HepG2 (cell line): ENCODE results near the gene DACT2. TPM values are rescaled to one million over a fixed set of nuclear protein-coding genes. Genes with fewer than 3 reads are reported as not detected.

Source experiments
- ASH2L ChIP-seq: fragments of 300-600, 200-600 bp; sonication (generic); IDR thresholded peaks from 2 replicates; pipeline ENCODE4 v1.7.0; 2017; ENCODE audit warnings: low read depth, mild to moderate bottlenecking, moderate library complexity, mixed read lengths, low read length; ENCODE audit not compliant: insufficient read length
- JDP2 ChIP-seq: sonication (generic); formaldehyde crosslinking; IDR thresholded peaks from 2 replicates; pipeline ENCODE4 v1.8.1; 2022; ENCODE audit warnings: missing genetic modification reagents, borderline replicate concordance
- JUN ChIP-seq: sonication (generic); formaldehyde crosslinking; IDR thresholded peaks from 2 replicates; pipeline ENCODE4 v1.4.0; 2020; ENCODE audit warnings: mild to moderate bottlenecking, missing genetic modification reagents
- MBNL3 ChIP-seq: fragments of 250-450 bp; sonication (Bioruptor Pico); conservative IDR thresholded peaks from 2 replicates; pipeline ENCODE4 v1.8.0; 2022; ENCODE audit warnings: mild to moderate bottlenecking, inconsistent platforms
- MEIS1 ChIP-seq: sonication (generic); formaldehyde crosslinking; IDR thresholded peaks from 2 replicates; pipeline ENCODE4 v1.9.0; 2021; ENCODE audit warnings: mild to moderate bottlenecking, missing genetic modification reagents, moderate library complexity, borderline replicate concordance
- MEIS2 ChIP-seq: sonication (generic); formaldehyde crosslinking; IDR thresholded peaks from 2 replicates; pipeline ENCODE4 v1.9.0; 2021; ENCODE audit warnings: mild to moderate bottlenecking, missing genetic modification reagents
- POGZ ChIP-seq: sonication (generic); formaldehyde crosslinking; IDR thresholded peaks from 2 replicates; pipeline ENCODE4 v1.4.0; 2020; ENCODE audit warnings: mild to moderate bottlenecking, missing genetic modification reagents
- RBM22 ChIP-seq: fragments of 200-400 bp; formaldehyde crosslinking; optimal IDR thresholded peaks from 2 replicates; pipeline ENCODE3; 2017; ENCODE audit warnings: mild to moderate bottlenecking, low read length, moderate library complexity
- REXO4 ChIP-seq: sonication (generic); formaldehyde crosslinking; IDR thresholded peaks from 2 replicates; pipeline ENCODE4 v1.8.0; 2022; ENCODE audit warnings: missing genetic modification reagents, mild to moderate bottlenecking, borderline replicate concordance
- SAP130 ChIP-seq: IDR thresholded peaks from 2 replicates; pipeline ENCODE4 v1.6.1; 2016; ENCODE audit warnings: low read depth
- SMAD3 ChIP-seq: sonication (generic); formaldehyde crosslinking; IDR thresholded peaks from 2 replicates; pipeline ENCODE4 v1.4.0; 2020; ENCODE audit warnings: missing genetic modification reagents
- TBL1XR1 ChIP-seq: fragments of 150-350 bp; IDR thresholded peaks from 2 replicates; pipeline ENCODE4 v1.6.1; 2014; ENCODE audit warnings: borderline replicate concordance, low read length; ENCODE audit not compliant: partially characterized antibody
- TBP ChIP-seq: sonication (generic); formaldehyde crosslinking; IDR thresholded peaks from 2 replicates; pipeline ENCODE4 v1.5.0; 2020; ENCODE audit warnings: missing genetic modification reagents
- ZNF367 ChIP-seq: sonication (generic); formaldehyde crosslinking; IDR thresholded peaks from 2 replicates; pipeline ENCODE4 v1.4.0; 2020; ENCODE audit warnings: missing genetic modification reagents, borderline replicate concordance
- ZNF432 ChIP-seq: sonication (generic); formaldehyde crosslinking; IDR thresholded peaks from 2 replicates; pipeline ENCODE4 v1.5.0; 2020; ENCODE audit warnings: missing genetic modification reagents, mild to moderate bottlenecking, borderline replicate concordance
- ZNF558 ChIP-seq: sonication (generic); formaldehyde crosslinking; IDR thresholded peaks from 2 replicates; pipeline ENCODE4 v1.9.0; 2022; ENCODE audit warnings: mild to moderate bottlenecking, missing genetic modification reagents, borderline replicate concordance
- ZNF615 ChIP-seq: sonication (generic); formaldehyde crosslinking; IDR thresholded peaks from 2 replicates; pipeline ENCODE4 v1.5.0; 2020; ENCODE audit warnings: mild to moderate bottlenecking, missing genetic modification reagents, borderline replicate concordance
- ZNF7 ChIP-seq: IDR thresholded peaks from 2 replicates; pipeline ENCODE4 v1.6.1; 2016; ENCODE audit warnings: missing biosample characterization, missing genetic modification reagents
- ZNF776 ChIP-seq: sonication (generic); formaldehyde crosslinking; IDR thresholded peaks from 2 replicates; pipeline ENCODE4 v1.4.0; 2020; ENCODE audit warnings: mild to moderate bottlenecking, missing genetic modification reagents
- polyA plus RNA-seq, 8 experiments: library from polyadenylated mRNA; depleted of rRNA in 3 of 8; stranded (reverse) in 7 of 8; unstranded in 1 of 8; fragments of >200 nt; fragmentation: Illumina TruSeq in 4 of 8; extraction: Trizol in 4 of 8; gene quantifications; 2 replicates each; pipeline versions ENCODE4 v1.2.1 to v1.2.3, GENCODE V29; 2011 to 2016; ENCODE audit warnings: low read depth in 4 of 8, missing spikeins in 1 of 8, mixed read lengths in 1 of 8; ENCODE audit not compliant: insufficient read depth in 1 of 8
- total RNA-seq, 5 experiments: library from RNA; depleted of rRNA; stranded (reverse); fragments of >200 nt; fragmentation: Illumina TruSeq; extraction: Trizol; gene quantifications; 2 replicates each; pipeline ENCODE4 v1.2.3, GENCODE V29; 2016; ENCODE audit warnings: low read depth in 1 of 5
- TF ChIP-seq, protein P1 (sequence below): sonication (generic); formaldehyde crosslinking; IDR thresholded peaks from 2 replicates; pipeline ENCODE4 v1.4.0; 2020; ENCODE audit warnings: missing genetic modification reagents
- TF ChIP-seq, protein P2 (sequence below): sonication (generic); formaldehyde crosslinking; conservative IDR thresholded peaks from 2 replicates; pipeline ENCODE4 v1.8.0; 2022; ENCODE audit warnings: missing genetic modification reagents
- TF ChIP-seq, protein P3 (sequence below): IDR thresholded peaks from 2 replicates; pipeline ENCODE4 v1.6.1; 2016; ENCODE audit warnings: missing compliant biosample characterization, missing genetic modification reagents, borderline replicate concordance

DACT2 gene
- total and polyA plus RNA-seq, 2 of the 13 experiments (the other 11 are each of a cell fraction or from before 2014, with no cell fraction given) = 0.15 TPM; not detected in 1

DNA sequence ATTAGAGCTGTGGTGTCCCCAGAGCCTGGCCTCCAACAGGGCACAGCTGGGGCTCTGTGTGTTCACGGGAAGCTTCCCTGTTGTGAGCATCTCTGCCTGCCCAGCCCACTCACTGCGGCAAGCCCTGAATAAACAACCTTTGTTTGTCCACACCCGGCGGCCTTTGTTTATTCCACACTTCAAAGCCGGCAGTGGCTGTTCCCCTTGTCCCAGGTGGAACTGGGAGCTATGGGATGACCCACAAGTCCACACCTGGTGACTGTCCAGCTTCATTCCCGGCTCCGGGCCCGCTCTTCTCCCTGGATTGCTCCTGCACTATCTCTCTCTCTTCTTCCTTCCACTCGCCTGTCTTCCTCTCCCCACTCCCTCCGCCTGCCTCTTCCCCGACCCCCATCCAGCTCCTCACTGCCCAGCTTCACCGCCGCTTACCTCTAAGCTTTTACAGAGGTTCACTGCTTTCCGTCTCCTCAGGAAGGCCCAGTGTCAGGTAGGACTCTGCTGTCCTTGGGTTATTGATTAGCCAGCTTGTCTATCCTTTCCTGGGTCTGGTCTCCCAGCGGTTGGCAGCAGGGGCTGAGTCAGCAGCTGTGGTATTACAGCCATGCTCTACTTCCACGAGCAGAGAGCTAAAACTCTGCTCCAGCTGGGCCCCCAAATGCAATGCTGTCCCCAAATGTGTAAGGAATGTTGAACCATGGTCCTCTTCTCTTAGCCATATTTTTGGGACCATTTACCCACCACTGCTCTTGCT is 17.8 kb downstream of the DACT2 start (continued):
- TF ChIP-seq, protein P1, sequence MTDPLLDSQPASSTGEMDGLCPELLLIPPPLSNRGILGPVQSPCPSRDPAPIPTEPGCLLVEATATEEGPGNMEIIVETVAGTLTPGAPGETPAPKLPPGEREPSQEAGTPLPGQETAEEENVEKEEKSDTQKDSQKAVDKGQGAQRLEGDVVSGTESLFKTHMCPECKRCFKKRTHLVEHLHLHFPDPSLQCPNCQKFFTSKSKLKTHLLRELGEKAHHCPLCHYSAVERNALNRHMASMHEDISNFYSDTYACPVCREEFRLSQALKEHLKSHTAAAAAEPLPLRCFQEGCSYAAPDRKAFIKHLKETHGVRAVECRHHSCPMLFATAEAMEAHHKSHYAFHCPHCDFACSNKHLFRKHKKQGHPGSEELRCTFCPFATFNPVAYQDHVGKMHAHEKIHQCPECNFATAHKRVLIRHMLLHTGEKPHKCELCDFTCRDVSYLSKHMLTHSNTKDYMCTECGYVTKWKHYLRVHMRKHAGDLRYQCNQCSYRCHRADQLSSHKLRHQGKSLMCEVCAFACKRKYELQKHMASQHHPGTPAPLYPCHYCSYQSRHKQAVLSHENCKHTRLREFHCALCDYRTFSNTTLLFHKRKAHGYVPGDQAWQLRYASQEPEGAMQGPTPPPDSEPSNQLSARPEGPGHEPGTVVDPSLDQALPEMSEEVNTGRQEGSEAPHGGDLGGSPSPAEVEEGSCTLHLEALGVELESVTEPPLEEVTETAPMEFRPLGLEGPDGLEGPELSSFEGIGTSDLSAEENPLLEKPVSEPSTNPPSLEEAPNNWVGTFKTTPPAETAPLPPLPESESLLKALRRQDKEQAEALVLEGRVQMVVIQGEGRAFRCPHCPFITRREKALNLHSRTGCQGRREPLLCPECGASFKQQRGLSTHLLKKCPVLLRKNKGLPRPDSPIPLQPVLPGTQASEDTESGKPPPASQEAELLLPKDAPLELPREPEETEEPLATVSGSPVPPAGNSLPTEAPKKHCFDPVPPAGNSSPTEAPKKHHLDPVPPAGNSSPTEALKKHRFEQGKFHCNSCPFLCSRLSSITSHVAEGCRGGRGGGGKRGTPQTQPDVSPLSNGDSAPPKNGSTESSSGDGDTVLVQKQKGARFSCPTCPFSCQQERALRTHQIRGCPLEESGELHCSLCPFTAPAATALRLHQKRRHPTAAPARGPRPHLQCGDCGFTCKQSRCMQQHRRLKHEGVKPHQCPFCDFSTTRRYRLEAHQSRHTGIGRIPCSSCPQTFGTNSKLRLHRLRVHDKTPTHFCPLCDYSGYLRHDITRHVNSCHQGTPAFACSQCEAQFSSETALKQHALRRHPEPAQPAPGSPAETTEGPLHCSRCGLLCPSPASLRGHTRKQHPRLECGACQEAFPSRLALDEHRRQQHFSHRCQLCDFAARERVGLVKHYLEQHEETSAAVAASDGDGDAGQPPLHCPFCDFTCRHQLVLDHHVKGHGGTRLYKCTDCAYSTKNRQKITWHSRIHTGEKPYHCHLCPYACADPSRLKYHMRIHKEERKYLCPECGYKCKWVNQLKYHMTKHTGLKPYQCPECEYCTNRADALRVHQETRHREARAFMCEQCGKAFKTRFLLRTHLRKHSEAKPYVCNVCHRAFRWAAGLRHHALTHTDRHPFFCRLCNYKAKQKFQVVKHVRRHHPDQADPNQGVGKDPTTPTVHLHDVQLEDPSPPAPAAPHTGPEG (CRISPR knock-in tag) = peak; percentile 33; the same call in 1 of the 2 replicates
- TF ChIP-seq SAP130 (CRISPR knock-in tag) (peak; percentile 70), ZNF432 (CRISPR knock-in tag) (no peak), ZNF615 (no peak), RBM22 (no peak), MEIS1 (CRISPR knock-in tag) (no peak), REXO4 (no peak), JDP2 (CRISPR knock-in tag) (no peak; the same call in 1 of the 2 replicates), ZNF7 (CRISPR knock-in tag) (no peak), POGZ (CRISPR knock-in tag) (peak; percentile 58; the same call in 1 of the 2 replicates), JUN (no peak), ZNF367 (CRISPR knock-in tag) (no peak), SMAD3 (peak; percentile 87), MEIS2 (CRISPR knock-in tag) (peak; percentile 76; the same call in 1 of the 2 replicates), TBP (no peak), TBL1XR1 (peak; percentile 35), ZNF776 (CRISPR knock-in tag) (peak; percentile 82), ZNF558 (CRISPR knock-in tag) (0 out of 2 replicates have a peak, but pooled peaks have one; percentile 60), ASH2L (peak; percentile 65), MBNL3 (CRISPR knock-in tag) (no peak)
- TF ChIP-seq, protein P2, sequence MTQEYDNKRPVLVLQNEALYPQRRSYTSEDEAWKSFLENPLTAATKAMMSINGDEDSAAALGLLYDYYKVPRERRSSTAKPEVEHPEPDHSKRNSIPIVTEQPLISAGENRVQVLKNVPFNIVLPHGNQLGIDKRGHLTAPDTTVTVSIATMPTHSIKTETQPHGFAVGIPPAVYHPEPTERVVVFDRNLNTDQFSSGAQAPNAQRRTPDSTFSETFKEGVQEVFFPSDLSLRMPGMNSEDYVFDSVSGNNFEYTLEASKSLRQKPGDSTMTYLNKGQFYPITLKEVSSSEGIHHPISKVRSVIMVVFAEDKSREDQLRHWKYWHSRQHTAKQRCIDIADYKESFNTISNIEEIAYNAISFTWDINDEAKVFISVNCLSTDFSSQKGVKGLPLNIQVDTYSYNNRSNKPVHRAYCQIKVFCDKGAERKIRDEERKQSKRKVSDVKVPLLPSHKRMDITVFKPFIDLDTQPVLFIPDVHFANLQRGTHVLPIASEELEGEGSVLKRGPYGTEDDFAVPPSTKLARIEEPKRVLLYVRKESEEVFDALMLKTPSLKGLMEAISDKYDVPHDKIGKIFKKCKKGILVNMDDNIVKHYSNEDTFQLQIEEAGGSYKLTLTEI (CRISPR knock-in tag) = no peak
- TF ChIP-seq, protein P3, sequence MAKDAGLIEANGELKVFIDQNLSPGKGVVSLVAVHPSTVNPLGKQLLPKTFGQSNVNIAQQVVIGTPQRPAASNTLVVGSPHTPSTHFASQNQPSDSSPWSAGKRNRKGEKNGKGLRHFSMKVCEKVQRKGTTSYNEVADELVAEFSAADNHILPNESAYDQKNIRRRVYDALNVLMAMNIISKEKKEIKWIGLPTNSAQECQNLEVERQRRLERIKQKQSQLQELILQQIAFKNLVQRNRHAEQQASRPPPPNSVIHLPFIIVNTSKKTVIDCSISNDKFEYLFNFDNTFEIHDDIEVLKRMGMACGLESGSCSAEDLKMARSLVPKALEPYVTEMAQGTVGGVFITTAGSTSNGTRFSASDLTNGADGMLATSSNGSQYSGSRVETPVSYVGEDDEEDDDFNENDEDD (CRISPR knock-in tag) = no peak; the same call in 1 of the 2 replicates
